Left lobe of liver (tissue), 2 donors: Measurements from ENCODE around the gene SORT1. TPM values are rescaled to one million over a fixed set of nuclear protein-coding genes. Genes with fewer than 3 reads are reported as not detected.
A peak's percentile ranks its signal among the peaks of the same experiment; 100 is the strongest.
"Not testable (repeated sequence)": the region's sequence is repeated elsewhere in the genome, so short reads cannot be mapped to it uniquely, and the experiment has no call there.

Experiments used
- ATAC-seq: fragments of 200-7000 bp; cut with Tn5 transposase; one replicate; pipeline ENCODE4 v1.9.1; 2020; ENCODE audit warnings: mild to moderate bottlenecking, moderate library complexity
- DNase-seq: peaks from one replicate; pipeline ENCODE4 v3.0.0-alpha.2; 2020; ENCODE audit warnings: low spot score
- total RNA-seq: library from RNA; stranded (reverse); gene quantifications from one replicate; pipeline ENCODE4 v1.2.1, GENCODE V29; 2021
- donor health status: DM: no; HTN: no; CAD: no; lungs with moderate emphysema.
- donor health status: DM: no; HTN: yes; CAD: no.

SORT1 gene
- total RNA-seq, 1 donor from 2014 or later: 3.6 TPM

DNA sequence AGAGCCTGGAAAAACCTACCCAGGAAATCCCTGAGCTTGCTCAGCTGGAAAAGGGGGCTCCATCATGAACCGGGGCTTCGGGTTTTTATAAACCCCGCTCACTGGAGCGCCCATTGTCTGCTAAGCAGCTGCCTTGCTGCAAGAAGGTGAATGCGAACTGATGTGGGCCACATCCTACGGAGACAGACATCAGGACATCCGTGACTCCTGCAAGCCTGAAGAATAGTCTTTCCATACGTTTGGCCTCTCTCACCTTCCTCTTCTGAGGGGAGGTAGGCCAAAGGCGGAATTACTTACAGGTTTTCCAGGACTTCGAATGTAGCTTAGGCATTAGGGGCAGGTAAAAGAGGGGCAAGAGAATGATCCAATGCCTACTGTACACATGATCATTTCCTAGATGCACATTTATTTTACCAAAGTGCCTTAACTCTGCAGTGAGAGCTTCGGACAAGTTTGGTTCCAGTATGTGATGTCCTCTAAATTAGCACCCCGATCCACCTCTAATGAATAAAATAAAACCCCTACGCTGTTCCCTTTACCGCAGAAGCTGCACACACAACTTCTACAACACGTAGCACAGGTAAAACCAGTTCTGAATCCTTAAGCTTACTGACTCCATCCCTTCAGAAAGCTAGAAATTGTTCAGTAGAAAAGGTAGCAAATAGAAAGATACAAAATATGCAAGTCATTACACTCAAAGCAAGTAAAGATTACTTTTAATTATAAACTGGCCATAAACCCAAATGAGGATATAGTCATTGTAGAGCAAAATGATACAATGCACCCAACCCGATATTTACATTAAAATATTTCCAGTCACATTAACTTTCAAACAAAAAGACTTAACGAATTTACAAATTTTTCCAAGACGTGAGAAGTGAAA is 866 bp upstream of the SORT1 start:
- no peak for ATAC-seq
- DNase-seq: no peak

DNA sequence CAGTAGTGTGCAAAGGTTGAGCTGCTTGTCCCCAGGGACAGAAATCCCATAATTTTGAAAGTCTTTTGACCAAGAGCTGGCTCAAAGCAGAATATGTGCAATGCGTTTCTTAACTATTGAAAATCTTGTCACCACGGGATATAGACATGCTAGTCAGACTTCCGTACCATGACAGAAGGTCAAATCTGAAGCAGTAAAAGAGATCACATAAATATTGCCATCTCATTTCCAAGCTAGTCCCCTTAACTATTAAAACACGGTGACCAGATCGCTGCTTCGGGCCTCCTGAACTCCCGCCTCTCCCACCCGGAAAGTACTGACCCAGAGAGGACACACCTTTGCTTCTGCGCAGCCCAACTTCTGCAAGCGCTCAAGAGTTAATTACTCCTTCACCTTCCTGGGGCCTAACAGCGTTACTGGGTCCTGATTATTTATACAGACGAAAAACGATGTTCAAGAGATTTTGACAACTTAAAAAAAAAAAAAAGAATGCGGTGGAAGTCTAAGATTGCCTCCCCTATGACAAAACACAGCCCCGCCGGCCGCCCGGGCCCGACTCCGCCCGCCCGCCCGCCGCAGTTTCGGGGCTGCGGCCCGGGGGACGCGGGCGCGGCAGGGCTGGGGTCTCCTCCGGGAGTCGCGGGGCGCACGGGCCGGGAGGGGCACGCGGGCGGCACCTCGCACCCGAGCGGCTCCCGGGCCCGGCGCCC is 692 bp downstream of the SORT1 start:
- DNase-seq (no peak), ATAC-seq (no peak)

DNA sequence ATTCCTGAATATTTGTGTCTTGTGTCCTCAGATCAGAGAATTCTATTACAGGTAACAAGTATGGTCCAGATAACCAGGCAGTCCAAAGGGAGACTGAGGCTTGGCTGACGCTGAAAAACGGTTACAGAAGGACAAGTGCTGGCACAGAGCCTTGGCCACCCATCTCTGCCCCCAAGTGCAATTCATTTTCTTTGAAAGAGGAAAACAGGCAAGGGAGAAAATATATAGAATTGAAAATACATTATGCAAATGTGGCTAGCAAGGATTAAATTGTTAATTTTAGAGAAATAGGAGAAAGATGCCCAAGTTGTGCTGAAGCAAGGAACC is 1.2 kb downstream of the SORT1 start:
- DNase-seq: no peak
- ATAC-seq: no peak

DNA sequence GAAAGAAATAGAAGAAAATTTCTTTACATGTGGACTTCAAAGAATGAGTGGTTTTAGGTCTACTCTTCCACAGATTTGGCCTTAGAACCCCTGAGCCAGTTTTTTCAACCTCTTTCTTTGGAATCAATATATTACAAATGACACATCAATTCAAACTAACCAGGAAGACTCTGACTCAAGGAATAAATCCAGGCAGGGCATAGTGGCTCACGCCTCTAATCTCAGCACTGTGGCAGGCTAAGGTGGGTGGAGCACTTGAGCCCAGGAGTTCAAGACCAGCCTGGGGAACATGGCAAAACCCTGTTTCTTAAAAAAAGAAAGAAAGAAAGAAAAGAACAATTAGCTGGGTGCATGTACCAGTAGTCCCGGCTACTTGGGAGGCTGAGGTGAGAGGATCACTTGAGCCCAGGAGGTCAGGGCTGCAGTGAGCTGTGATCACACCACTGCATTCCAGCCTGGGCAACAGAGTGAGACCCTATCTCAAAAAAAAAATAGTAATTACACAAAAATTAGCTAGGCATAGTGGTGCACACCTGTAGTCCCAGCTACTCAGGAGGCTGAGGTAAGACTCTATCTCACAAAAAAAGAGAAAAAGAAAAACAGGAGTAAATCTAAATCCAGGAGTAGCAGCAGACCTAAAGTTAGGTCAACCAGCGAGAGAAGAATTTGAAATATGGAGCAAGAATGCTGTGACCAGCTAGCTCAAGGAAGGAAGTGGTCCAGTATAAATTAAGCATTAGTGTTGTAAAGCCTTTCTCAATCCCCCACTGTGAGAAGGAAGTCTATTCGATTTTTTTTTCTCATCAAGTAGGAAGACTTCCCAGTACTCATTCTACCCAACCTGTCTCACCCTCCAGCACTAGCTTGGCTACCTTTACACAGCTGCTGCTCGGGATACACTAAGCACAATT is 1.9 kb downstream of the SORT1 start:
- DNase-seq: no peak
- ATAC-seq: no peak

DNA sequence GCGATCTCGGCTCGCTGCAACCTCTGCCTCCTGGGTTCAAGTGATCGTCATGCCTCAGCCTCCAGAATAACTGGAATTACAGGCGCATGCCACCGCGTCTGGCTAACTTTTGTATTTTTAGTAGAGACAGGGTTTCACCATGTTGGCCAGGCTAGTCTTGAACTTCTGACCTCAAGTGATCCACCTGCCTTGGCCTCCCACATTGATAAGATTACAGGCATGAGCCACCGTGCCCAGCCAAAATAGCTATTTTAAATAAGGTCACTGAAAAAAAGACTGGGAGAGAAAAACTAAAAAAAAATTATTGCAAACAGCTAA is 2.5 kb downstream of the SORT1 start:
- DNase-seq, ATAC-seq: not testable (repeated sequence)

DNA sequence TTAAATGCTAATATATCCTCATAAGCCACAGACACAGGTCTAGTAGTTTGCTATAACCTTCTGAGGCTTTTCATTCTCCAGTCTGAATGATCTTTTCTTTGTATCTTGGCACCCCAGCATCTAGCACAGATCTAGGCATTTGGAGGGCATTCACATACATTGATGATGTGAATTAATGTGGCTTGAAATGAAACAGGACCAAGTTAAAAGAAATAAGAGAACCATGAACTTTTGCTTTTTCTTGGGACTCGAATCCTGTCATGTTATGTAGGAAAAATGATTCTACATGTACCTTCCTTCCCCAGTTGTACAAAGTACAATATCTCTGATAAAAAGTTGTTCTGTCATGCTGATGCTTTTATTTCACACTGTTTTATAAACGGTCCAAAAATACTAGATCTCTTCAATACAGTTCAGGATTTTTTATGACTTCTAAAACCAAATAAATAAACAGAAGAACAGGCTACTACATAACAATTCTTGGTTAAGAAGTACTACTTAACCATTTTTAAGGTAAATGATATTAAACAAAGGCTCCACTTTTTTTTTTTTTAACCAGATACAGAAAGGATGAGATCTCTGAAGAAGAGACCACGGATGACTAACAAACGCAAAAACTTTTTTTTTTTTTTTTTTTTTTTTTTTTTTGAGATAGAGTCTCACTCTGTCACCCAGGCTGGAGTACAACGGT is 3.0 kb downstream of the SORT1 start:
- ATAC-seq: no peak
- no peak for DNase-seq

DNA sequence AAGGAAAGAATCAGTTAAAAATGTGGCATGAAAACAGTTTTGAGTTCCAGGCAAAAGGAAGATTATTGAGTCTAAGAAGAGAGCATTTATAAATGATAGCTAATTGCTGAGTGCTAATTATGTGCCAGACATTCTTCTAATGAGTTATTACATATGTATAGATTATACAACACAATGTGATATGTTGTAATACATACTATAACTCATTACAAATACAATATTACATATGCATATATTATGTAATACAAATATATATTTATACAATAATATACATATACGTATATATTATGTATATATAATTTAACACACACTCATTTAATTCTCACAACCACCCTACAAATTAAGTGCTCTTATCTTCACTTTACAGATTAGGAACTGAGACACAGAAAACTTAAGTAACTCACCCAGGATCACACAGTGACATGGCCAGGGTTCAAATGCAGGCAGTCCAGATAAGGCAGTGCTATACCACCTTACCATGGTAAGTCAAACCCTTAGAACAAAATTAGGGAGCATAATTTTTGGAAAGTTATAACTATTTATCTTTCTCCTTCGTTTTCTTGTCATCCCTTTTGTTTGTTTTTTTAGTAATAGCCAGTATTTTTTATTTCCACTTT is 4.0 kb downstream of the SORT1 start:
- no peak for ATAC-seq
- DNase-seq: no peak

DNA sequence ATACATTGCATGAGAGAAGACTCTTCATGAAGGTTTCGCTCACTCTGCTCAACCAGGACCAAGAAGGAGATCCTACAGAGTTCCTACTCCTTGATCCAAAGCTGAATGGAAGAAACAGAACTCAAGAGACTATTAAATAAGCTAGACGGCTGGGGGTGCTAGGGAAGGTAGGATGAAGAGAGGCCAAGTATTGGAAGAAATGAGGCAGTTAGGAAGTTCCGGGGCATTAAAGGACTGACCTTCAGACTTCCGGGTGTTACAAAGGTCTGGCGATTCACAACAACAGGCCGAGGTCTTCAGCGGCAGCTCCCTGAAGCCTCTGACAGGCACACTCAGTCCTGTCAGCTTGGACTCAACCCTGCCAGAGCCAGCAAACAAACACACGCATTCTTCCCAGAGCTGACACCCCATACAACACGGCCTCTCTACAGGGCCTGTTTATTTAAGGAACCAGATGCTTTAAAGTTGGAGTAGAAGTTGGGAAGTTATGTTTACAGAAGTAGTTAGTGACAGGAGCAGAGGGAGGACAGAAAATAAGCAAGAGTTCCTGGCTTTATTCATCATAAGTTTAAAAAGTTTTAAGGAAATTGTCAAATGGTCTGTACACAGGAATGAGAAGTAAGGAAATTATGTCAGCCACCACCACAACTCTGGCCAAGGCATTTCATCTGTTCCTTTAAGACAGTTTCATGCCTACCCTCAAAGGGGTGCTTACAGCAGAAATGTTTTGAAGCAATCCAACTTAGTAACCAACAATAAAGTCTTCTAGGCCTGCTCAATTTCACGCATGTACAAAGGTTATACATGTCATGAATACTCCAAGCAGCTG is 4.7 kb downstream of the SORT1 start:
- ATAC-seq: peak; percentile 82
- DNase-seq: peak; percentile 62

DNA sequence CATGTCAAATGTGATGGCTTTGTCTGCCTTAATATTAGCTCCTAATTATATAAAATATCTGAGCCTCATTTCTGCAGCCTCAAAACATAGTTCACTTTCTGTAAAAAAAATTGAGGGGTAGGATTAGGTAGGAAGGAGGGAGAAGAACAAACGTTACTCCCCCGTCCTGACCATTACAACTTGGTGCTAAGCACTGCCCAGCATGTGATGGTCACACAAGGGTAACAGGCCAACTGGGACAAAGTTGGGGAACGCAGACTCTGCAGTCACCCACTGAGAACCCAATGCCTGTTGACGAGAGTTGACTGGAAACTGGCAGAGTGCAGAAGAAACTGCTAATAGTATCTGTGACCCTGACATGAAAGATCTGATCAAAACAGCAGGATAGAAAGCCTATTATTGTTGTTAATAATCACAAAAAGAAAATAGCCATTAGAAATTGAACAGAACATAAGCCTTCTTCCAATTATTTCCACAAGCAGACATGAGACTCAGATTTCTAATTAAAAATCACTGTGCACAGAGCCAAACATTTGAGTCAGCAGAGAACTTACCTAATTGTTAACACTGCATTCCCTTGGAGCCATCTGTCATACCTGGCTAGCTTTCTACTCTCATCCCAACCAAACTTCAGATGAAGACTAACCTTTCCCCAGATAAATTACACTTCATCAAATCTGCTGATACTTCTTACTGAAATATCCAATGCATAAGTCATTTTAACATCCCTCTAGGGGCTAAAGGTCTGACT is 5.5 kb downstream of the SORT1 start:
- no peak for DNase-seq

DNA sequence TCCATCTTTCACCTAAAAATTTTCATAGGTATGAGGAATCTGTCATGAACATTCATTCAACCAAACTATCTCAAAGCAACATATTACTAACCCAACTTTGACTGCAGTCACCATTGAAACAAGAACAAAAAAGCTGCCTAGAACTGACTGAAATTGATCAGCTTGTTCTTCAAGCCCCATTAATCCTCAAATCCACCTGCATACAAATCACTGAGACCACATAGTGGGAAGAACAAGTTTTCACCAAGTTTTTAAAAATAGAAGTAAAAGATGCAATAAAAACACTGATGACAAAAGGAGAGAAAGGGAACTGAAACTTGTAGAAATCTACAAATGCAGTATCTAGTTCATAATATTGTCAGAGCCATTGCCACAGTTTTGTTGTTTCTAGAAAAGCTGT is 6.1 kb downstream of the SORT1 start:
- no peak for ATAC-seq
- no peak for DNase-seq

More for the DNA sequence above, 5.5 kb downstream of the SORT1 start:
- ATAC-seq: no peak

DNA sequence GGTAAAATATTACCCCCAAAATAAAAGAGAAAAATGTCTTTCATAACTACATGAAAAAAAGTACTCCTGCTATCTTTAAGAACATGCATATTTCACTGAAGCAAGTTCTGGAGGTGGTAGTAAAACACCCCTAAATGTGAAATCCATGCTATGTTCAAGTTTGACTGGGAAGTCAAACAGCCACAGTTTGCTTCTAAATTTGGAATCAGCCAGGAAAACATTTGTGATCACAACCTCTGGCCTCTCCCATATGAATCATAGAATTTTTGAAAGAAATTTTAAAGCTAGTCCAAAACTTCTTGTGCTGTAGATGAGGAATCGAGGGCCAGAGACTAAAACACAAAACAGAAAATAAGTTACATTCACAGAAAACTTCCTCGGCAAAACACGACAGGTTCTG is 6.6 kb downstream of the SORT1 start:
- ATAC-seq (no peak), DNase-seq (no peak)

DNA sequence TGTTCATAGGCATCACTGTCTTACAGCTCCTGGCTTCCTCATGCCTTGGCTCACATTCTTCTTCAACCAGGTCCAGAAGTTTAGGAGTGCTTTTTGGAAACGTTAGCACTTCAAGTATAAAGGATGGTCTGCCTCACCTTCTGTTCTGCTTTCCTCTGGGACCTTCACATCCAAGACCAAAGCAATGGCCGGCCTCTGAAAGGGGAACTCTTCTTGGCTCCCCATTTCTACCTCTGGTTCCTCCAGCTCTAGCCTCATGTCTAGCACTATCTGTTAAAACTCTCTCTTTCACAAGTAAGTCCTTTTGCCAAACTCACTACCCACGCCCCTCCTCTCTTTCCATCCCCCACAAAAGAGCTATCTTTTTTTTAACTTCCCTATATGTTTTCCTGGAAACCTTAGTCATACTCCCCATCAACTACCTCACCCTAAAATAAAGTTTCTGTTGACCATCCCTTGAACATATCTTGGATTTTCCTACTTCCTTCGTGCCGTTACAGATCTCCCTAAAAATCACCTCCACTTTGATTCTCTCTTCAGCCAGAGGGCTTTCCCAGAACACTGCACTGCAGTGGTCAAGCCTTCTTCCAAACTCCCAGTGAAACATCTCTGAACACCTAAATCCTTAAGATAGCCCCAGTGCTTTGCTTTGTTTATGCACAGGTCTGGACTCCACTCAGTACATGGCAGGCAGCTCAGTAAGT is 7.9 kb downstream of the SORT1 start:
- no peak for ATAC-seq
- no peak for DNase-seq

DNA sequence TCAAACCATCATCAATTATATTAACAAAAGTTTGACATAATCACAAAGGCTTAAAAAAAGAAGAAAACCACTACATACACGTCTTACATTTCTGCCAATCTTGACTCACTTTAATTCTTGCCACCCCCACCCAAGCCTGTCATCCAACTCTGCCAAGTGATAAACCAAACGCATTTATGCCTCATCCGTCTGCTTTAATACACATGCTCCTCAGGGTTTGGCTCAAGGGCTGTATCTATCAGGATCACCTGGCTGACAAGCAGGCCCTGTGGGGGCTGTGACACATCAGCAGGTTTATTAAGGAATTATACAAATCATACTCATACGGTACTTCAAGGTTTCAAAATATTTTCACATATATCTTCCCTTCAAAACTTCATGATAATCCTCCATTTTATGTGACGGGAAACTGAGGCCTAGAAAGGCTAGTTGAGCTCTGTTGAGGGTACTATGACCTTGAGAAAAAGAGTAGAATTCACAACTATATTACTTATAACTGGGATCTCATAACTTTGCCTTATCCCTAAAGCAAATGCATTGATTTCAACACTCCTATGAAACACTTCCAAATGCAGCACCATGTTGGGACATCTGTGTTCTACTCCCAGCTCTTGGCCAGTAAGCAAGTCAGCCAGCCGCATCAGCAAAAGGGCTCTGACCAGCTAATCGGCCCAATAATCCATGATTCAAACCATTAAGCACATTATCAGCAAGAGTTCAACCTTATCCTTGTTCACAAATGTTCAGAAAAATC is 8.7 kb downstream of the SORT1 start:
- DNase-seq (no peak), ATAC-seq (no peak)

DNA sequence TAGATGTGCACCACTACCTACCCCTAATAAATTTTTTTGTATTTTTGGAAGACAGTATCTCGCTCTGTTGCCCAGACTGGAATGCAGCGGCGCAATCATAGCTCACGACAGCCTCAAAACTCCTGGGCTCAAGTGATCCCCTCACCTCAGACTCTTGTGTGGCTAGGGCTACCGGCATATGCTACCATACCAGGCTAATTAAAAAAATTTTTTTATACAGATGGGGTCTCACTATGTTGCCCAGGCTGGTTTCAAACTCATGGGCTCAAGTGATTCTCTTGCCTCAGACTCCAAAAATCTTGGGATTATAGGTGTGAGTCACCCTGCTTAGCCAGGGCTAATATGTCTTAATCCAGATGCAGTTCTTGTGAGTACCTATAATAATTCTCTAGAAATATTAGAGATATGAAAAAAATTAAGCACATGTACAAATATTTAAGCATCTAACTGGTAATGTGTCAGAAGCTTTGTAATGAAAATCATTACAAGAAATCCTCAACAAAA is 9.5 kb downstream of the SORT1 start:
- no peak for DNase-seq

DNA sequence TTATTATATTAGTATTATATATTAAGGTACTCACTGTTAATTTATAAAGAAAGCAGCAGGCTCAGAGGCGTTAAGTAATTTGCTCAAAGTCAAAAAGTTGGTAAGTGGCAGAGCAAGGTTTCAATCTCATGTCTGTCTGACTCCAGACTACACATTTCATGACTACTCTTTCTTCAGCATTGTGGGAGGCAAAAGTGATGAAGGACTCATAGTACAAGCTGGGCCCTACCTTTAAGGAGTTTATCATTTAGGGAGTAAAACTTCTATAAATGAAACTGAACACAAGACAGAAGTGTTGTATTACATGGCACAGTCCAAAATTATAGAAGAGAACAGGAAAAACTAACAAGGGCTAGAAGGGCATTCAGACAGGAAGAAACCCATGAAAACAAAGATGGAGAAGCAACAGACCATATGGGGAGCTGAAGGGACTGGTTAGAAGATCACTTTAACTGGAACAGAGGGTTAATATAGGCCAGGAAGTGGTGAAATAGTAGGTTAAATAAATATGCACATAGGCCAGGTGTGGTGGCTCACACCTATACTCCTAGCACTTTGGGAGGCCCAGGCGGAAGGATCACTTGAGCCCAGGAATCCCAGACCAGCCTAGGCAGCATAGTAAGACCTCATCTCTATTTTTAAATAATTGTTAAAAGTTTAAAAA is 11.5 kb downstream of the SORT1 start:
- ATAC-seq: no peak

More for the DNA sequence above, 9.5 kb downstream of the SORT1 start:
- ATAC-seq: no peak

DNA sequence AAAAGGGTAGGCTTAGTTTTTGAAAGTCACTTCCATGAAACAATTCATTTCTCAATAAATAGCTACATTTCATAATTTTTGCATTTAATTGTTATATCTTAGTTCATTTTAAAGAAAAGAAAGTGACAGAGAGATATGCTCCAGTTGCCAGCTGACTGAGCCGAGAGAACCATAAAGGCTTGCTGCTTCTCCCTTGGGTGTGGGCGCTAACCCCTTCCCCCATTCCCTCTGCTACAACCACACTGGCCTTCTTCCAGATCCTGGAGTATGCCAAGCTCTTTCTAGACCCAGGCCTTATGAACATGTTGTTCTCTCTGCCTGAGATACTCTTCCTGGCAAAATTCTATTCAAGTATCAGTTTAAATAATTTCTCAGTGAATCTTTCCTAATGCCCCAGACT is 12.3 kb downstream of the SORT1 start:
- DNase-seq: no peak
- ATAC-seq: no peak

More for the DNA sequence above, 11.5 kb downstream of the SORT1 start:
- no peak for DNase-seq

DNA sequence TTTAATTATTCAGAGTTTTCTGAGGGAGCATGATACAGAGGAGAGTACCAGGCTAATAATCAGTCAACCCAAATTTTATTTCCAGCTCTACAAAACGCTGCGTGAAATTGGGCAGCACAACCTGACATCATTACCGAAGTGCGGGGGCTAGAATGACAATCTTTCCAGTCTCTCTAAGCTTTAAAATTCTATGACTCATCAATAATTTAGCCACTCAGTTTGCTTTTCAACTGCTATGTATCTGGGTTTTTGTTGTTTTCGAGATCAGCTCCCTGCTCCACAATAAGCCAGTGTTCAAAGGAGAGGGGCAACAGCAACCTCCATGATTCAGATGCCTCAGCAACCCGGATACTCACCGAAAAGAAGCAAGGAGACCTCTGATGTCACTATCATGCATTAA is 13.9 kb downstream of the SORT1 start:
- no peak for ATAC-seq
- no peak for DNase-seq
